ENCODE results near the gene CDCA7.

- TF ChIP-seq CTCF (IDR thresholded peaks at IDR 0.05) (no peak), POLR2A (IDR thresholded peaks at IDR 0.05) (no peak)
These were observed 34.1 kb downstream of the CDCA7 start for GRCh38 chr2:173388795-173389194.
